Measurements from ENCODE around the gene PDAP1. TPM values are rescaled to one million over a fixed set of nuclear protein-coding genes. Genes with fewer than 3 reads are reported as not detected.

Gene PDAP1
- total RNA-seq (100 to 1,000 TPM in 1 of 9 donors, 10 to 100 TPM in 8; 43.6 to 126 (median 89.3) TPM), polyA plus RNA-seq (100 to 1,000 TPM in 1 of 3 donors, 10 to 100 TPM in 2; 87.8 to 187 (median 95.8) TPM)
- long read RNA-seq, donor 1, transcript PDAP1-201 (6 exons, 2,546 nt) = major isoform, 39 of 382 reads
- long read RNA-seq, donor 1, partial matches to known transcripts = 304 of 382 reads
- long read RNA-seq, donor 1, other reads (novel, unspliced or antisense) = 39 of 382 reads
- long read RNA-seq, donor 2, transcript PDAP1-201 (6 exons, 2,546 nt) = major isoform, 22 of 31 reads
- long read RNA-seq, donor 2, partial matches to known transcripts = 9 of 31 reads
- long read RNA-seq, donor 2, other reads (novel, unspliced or antisense) = 0 of 31 reads
- long read RNA-seq, donor 3, transcript PDAP1-201 (6 exons, 2,546 nt) = major isoform, 17 of 17 reads
- long read RNA-seq, donor 3, partial matches to known transcripts = 0 of 17 reads
- long read RNA-seq, donor 3, other reads (novel, unspliced or antisense) = 0 of 17 reads
- long read RNA-seq, donor 4, transcript PDAP1-201 (6 exons, 2,546 nt) = major isoform, 6 of 12 reads
- long read RNA-seq, donor 4, partial matches to known transcripts = 2 of 12 reads
- long read RNA-seq, donor 4, other reads (novel, unspliced or antisense) = 4 of 12 reads
- long read RNA-seq, donor 5, transcript PDAP1-201 (6 exons, 2,546 nt) = major isoform, 75 of 90 reads
- long read RNA-seq, donor 5, partial matches to known transcripts = 5 of 90 reads
- long read RNA-seq, donor 5, other reads (novel, unspliced or antisense) = 10 of 90 reads
- long read RNA-seq, donor 6, transcript PDAP1-201 (6 exons, 2,546 nt) = major isoform, 7 of 18 reads
- long read RNA-seq, donor 6, partial matches to known transcripts = 5 of 18 reads
- long read RNA-seq, donor 6, other reads (novel, unspliced or antisense) = 5 of 18 reads
- long read RNA-seq, donor 7, transcript PDAP1-201 (6 exons, 2,546 nt) = major isoform, 25 of 25 reads
- long read RNA-seq, donor 7, partial matches to known transcripts = 0 of 25 reads
- long read RNA-seq, donor 7, other reads (novel, unspliced or antisense) = 0 of 25 reads
- long read RNA-seq, donor 8, transcript PDAP1-201 (6 exons, 2,546 nt) = major isoform, 37 of 49 reads
- long read RNA-seq, donor 8, partial matches to known transcripts = 6 of 49 reads
- long read RNA-seq, donor 8, other reads (novel, unspliced or antisense) = 6 of 49 reads
- long read RNA-seq, donor 9, transcript PDAP1-201 (6 exons, 2,546 nt) = major isoform, 13 of 13 reads
- long read RNA-seq, donor 9, partial matches to known transcripts = 0 of 13 reads
- long read RNA-seq, donor 9, other reads (novel, unspliced or antisense) = 0 of 13 reads
- long read RNA-seq, donor 10, transcript PDAP1-201 (6 exons, 2,546 nt) = major isoform, 14 of 187 reads
- long read RNA-seq, donor 10, partial matches to known transcripts = 149 of 187 reads
- long read RNA-seq, donor 10, other reads (novel, unspliced or antisense) = 24 of 187 reads

DNA sequence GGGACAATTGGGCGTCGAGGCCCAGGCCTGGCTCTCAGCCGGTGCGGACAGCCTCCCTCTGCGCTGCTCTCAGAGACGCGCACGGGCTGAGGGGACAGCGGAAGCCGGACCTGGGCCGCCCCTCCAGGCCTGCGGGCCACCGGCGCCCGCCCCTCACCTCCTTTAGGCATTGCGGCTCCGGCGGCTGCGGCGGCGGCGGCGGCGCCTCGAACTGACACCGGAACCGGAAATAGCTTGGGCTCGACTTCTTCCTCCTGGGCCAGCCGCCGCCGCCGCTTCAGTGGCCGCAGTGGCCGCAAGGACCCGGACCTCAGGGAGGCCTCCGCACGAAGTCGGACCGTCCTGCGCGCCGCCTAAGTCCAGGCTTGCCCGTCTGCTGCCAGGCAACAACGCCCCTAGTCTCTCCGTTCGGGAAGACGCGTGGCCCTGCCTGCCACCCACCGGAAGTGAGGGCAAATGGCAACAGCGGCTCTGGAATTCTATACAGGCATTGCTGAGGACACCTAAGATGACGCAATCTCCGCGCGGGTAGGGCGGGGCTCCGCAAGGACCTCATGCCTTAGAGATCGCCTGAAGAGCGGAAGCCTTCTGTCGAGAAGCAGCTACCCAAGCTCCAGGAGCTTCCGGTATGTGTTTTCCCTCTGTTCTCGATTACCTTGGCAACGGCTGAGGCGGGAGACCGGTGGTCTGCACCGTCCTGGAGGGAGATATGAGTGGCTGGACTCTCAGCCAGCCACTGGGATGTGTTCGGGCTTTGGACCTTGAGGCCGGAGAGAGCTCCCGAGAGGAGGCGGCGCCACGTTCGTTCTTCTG is at the start of gene PDAP1, which contains the start of gene BUD31:
TSS of gene PDAP1 (minus strand) at position 219 of the 813 bp plus-strand sequence. CDS start at position 170, 49 bp downstream.
TSS of gene BUD31 (plus strand) at position 591 of the 813 bp plus-strand sequence. CDS start 2,124 bp downstream, outside the sequence.
- H3K4me3 ChIP-seq = peak within 1 kb of the TSS; percentile 75 to 99 (median 91)
- DNase-seq = peak; percentile 91 to 98 (median 94)
- H3K9me3 ChIP-seq (replicated peaks in 1 of 3) = no peaks in the 10 kb centered on the region
- peak within 1 kb of the TSS; percentile 91 to 99 (median 92) for H3K27ac ChIP-seq
- H3K4me1 ChIP-seq (replicated peaks in 1 of 2) = peaks cover 16 to 46% of the 10 kb centered on the region in 2 donors
- H3K36me3 ChIP-seq (replicated peaks in 1 of 2) = peaks cover 0 to 41% of the 10 kb centered on the region in 2 donors
- whole genome bisulfite sequencing, 4 donors = 0 to 1% (median 0%) methylated on average over 6 to 72 of the region's 72 CpGs
- H3K27me3 ChIP-seq = no peaks in the 10 kb centered on the region
- intact Hi-C loops (cut with DNase I) = no loop called here
- TF ChIP-seq POLR2A (IDR thresholded peaks at IDR 0.05) (peak; percentile 69 to 94), CTCF (IDR thresholded peaks at IDR 0.05) (peak in 3 of 6 experiments; percentile 24 to 49 (median 37))

DNA sequence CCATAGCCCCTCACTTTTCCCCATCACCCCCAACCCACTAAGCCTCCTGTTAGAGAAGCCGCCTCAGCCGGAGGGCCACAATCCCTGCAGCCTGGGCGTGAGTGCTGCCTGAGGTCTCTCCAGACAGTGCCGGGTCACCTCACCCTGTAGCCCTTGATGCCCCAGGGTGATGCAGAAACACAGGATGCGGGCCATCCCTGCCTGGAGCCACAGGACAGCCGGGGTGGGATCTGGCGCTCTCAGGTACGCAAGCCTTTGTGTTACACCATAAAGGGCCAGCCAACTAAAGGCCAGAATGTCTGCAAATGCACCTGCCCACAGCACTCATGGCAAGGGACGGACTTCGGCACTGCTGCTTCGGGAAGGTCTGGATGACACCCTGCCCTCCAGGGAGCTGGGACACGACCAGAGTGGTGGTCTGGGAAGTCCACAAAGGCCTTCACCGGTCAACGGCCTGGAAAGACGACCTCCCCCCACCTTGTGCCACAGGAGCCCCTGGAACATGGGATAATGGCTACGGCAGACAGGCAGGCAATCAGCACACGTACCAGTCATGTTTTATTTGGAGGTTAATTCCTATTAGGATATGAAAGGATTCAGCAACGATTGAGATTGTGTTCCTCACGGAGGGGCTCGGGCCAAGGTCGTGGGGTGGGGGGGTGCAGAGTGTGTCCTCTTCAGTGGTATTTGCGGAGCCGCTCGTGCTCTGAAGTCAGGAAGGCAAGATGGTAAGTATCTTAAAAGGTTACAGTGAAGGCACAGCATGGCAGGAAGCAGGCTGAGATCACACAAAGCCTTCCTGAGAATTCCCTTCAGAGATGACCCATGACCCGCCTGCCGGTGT is 49.5 kb upstream of the PDAP1 start:
- TF ChIP-seq POLR2A (IDR thresholded peaks at IDR 0.05) (no peak), CTCF (IDR thresholded peaks at IDR 0.05) (no peak)
- WGBS, 4 donors = 76 to 80% (median 78%) methylated on average over 17 to 26 of the region's 26 CpGs
- no peaks in the 10 kb centered on the region for H3K27me3 ChIP-seq
- peaks cover 11 to 18% of the 10 kb centered on the region in 2 donors for H3K4me1 ChIP-seq (replicated peaks in 1 of 2)
- no peaks in the 10 kb centered on the region for H3K9me3 ChIP-seq (replicated peaks in 1 of 3)
- H3K4me3 ChIP-seq = no peak overlapping the region
- DNase-seq = no peak
- H3K36me3 ChIP-seq (replicated peaks in 1 of 2) = peaks cover 0 to 70% of the 10 kb centered on the region in 2 donors
- H3K27ac ChIP-seq = no peak overlapping the region
- intact Hi-C loops (cut with DNase I) = no loop called here

DNA sequence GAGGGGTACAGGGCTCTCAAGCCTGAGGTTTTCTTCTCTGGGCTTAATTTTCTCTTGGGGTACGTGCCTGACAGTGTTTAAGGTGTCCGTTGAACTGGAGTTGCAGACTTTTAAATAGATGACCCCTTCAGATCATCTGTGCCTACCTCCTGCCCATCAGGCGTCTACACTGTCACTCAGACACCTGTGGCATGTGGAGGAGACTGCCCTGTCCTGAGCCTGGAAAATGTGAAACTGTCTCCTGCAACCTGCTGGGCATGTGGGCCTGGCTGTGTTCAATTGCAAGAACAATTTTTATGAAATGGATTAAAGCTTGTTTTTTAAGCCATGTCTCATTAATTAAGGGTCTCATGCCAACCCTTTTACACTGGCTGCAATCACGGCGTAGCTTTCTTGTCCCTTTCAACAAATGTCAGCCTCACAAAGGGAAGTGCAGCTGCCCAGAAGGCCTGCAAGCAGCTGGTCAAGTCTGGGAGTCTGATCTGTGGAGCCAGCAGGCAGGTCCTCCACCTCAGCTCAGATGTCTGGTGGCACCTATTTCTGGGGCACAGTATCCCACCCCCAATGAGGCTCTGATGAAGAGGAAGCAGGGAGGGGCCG is 48.8 kb upstream of the PDAP1 start:
- WGBS, 4 donors = 77 to 94% (median 84%) methylated on average over 5 to 6 of the region's 6 CpGs
- no peaks in the 10 kb centered on the region for H3K9me3 ChIP-seq (replicated peaks in 1 of 3)
- peaks cover 11 to 18% of the 10 kb centered on the region in 2 donors for H3K4me1 ChIP-seq (replicated peaks in 1 of 2)
- no peak overlapping the region for H3K27ac ChIP-seq
- intact Hi-C loops (cut with DNase I) = no loop called here
- no peaks in the 10 kb centered on the region for H3K27me3 ChIP-seq
- peaks cover 0 to 77% of the 10 kb centered on the region in 2 donors for H3K36me3 ChIP-seq (replicated peaks in 1 of 2)
- TF ChIP-seq POLR2A (IDR thresholded peaks at IDR 0.05) = no peak
- TF ChIP-seq CTCF (IDR thresholded peaks at IDR 0.05) = no peak
- no peak for DNase-seq
- no peak overlapping the region for H3K4me3 ChIP-seq
